Measurements from ENCODE around the gene PTPRN2.

The PTPRN2 gene

DNA sequence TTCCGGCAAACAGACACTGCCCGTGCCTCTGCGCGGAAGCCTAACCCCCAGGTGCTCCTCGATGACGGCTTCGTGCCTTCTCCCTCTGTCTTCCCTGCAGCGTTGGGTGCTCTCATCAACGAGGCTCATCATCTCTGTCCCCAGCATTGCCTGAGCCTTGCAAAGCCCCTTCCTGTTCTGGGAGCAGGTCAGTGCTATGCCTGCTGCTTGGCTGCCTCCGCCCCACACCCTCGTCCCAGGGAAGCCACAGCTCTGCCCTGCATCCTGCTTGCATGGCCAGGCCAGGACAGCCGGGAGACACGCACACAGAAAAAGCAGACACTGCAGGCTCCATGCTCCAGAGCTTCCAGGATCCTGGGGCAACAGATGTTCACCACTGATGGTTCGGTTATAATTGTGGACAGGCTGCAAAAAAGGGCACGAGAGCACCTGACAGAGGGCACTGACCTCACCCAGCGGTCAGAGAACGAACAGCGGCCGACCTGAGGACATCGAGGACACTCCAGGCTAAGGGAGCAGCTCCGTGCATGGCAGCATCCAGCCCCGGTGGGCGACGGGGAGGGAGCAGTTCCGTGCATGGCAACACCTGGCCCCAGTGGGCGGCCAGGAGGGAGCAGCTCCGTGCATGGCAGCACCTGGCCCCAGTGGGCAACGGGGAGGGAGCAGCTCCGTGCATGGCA, 265.5 kb downstream of the PTPRN2 start:
- H3K9ac ChIP-seq, result no peak overlapping the region
- no peaks in the 10 kb centered on the region for H3K36me3 ChIP-seq (ENCODE audit: control insufficient read depth, insufficient read depth, low read length)
- H3K27me3 ChIP-seq (ENCODE audit: control insufficient read depth, insufficient read depth, low read length), result no peaks in the 10 kb centered on the region
- no peak overlapping the region for H3K27ac ChIP-seq
- no peaks in the 10 kb centered on the region for H3K79me2 ChIP-seq
- H3K4me2 ChIP-seq (ENCODE audit: low read length), result no peak overlapping the region
- H2AFZ ChIP-seq, result no peak overlapping the region
- TF ChIP-seq, protein P1, sequence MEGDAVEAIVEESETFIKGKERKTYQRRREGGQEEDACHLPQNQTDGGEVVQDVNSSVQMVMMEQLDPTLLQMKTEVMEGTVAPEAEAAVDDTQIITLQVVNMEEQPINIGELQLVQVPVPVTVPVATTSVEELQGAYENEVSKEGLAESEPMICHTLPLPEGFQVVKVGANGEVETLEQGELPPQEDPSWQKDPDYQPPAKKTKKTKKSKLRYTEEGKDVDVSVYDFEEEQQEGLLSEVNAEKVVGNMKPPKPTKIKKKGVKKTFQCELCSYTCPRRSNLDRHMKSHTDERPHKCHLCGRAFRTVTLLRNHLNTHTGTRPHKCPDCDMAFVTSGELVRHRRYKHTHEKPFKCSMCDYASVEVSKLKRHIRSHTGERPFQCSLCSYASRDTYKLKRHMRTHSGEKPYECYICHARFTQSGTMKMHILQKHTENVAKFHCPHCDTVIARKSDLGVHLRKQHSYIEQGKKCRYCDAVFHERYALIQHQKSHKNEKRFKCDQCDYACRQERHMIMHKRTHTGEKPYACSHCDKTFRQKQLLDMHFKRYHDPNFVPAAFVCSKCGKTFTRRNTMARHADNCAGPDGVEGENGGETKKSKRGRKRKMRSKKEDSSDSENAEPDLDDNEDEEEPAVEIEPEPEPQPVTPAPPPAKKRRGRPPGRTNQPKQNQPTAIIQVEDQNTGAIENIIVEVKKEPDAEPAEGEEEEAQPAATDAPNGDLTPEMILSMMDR (IDR thresholded peaks at IDR 0.05), result no peak
- no peak overlapping the region for H3K4me3 ChIP-seq (ENCODE audit: low read depth, low read length)
- H3K4me1 ChIP-seq, result no peaks in the 10 kb centered on the region
- no peaks in the 10 kb centered on the region for H3K9me3 ChIP-seq (ENCODE audit: control insufficient read depth, low read length)

DNA sequence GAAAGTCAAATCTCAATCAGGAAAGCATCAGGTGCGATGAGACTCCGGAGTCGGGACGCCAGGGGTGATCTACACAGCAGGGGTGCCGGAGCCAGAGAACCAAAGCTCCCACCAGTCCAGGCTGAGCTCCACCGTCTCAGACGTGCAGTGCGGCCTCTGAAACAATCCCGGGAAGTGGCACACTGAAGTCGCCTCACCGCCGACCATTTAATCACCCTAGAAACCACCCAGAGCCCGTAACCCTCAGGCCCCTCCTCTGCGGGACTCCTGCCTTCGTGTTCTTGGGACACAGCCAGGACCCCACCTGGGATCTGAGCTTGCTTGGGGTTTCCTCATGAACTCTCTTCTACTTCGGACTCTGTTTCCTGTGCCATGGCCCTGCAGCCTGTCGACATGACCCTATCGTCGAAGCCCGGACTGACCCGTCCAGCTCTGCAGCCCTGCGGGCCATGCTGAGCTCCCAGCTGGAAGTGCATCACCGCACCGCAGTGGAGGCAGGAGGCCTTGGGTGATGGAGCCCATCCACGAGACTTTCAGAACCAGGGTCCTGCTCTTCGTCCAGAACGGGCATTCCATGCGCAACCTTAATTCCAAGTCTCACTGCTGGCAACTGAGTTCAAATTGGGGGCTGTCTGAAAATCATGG, 266.4 kb downstream of the PTPRN2 start:
- Histone ChIP-seq H3K4me3 (ENCODE audit: low read depth, low read length) (no peak overlapping the region), H3K9ac (no peak overlapping the region), H3K27me3 (ENCODE audit: control insufficient read depth, insufficient read depth, low read length) (no peaks in the 10 kb centered on the region), H3K27ac (no peak overlapping the region), H2AFZ (no peak overlapping the region), H3K36me3 (ENCODE audit: control insufficient read depth, insufficient read depth, low read length) (no peaks in the 10 kb centered on the region), H3K4me1 (no peaks in the 10 kb centered on the region), H3K79me2 (no peaks in the 10 kb centered on the region), H3K9me3 (ENCODE audit: control insufficient read depth, low read length) (no peaks in the 10 kb centered on the region), H3K4me2 (ENCODE audit: low read length) (no peak overlapping the region)
- TF ChIP-seq, protein P1 (IDR thresholded peaks at IDR 0.05), result no peak

DNA sequence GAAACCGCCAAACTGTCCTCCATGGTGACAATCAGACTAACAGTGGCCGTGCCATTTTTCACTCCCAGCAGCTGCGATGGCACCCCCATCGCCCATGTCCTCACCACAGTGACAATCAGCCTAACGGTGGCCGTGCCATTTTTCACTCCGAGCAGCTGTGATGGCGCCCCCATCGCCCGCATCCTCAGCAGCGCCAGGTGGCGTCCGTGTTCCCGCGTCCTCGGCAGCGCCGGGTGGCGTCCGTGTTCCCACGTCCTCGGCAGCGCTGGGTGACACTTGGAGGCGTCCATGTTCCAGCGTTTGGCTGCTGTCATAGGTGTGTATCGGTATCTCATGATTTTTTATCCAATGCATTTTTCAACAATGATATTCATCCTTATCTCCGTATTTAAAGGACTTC, 267.3 kb downstream of the PTPRN2 start:
- H2AFZ ChIP-seq, result no peak overlapping the region
- no peak overlapping the region for H3K9ac ChIP-seq
- no peak overlapping the region for H3K4me2 ChIP-seq (ENCODE audit: low read length)
- no peaks in the 10 kb centered on the region for H3K27me3 ChIP-seq (ENCODE audit: control insufficient read depth, insufficient read depth, low read length)
- no peaks in the 10 kb centered on the region for H3K9me3 ChIP-seq (ENCODE audit: control insufficient read depth, low read length)
- TF ChIP-seq, protein P1 (IDR thresholded peaks at IDR 0.05), result no peak
- H3K4me3 ChIP-seq (ENCODE audit: low read depth, low read length), result no peak overlapping the region
- no peak overlapping the region for H3K27ac ChIP-seq
- H3K79me2 ChIP-seq, result no peaks in the 10 kb centered on the region
- no peaks in the 10 kb centered on the region for H3K4me1 ChIP-seq
- H3K36me3 ChIP-seq (ENCODE audit: control insufficient read depth, insufficient read depth, low read length), result no peaks in the 10 kb centered on the region

DNA sequence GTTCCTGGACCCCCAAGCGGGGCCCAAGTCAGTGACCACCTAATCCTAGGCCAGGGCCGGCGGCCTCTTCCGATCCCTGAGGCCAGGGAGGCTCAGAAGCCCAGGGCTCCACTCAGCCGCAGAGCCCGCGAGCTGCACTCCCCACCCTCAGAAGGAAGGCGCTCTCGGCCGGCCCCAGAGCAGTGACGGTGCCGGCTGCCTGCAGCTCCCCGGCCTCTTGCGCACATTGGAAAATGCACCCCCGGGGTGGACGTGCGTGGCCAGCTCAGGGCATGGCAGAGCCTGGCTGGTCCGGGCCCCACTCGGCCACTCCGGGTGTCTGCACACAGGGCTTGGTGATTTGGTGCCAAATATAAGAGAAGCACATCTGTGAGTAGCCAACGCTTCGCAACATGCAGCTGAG, 269.1 kb downstream of the PTPRN2 start:
- Histone ChIP-seq H3K4me1 (no peaks in the 10 kb centered on the region), H3K36me3 (ENCODE audit: control insufficient read depth, insufficient read depth, low read length) (no peaks in the 10 kb centered on the region), H2AFZ (no peak overlapping the region), H3K4me3 (ENCODE audit: low read depth, low read length) (no peak overlapping the region), H3K27me3 (ENCODE audit: control insufficient read depth, insufficient read depth, low read length) (no peaks in the 10 kb centered on the region), H3K9ac (no peak overlapping the region), H3K79me2 (no peaks in the 10 kb centered on the region), H3K9me3 (ENCODE audit: control insufficient read depth, low read length) (no peaks in the 10 kb centered on the region), H3K4me2 (ENCODE audit: low read length) (no peak overlapping the region), H3K27ac (no peak overlapping the region)
- TF ChIP-seq, protein P1 (IDR thresholded peaks at IDR 0.05), result no peak

All from parathyroid adenoma (tissue), 2 donors.